Caco-2 (cell line): ENCODE data around the gene ZNF91. TPM values are rescaled to one million over a fixed set of nuclear protein-coding genes. Genes with fewer than 3 reads are reported as not detected.
A peak's percentile ranks its signal among the peaks of the same experiment; 100 is the strongest.

ENCODE experiments used
- BruUV-seq: library from RNA; stranded (reverse); fragments of 400-500 nt; replicated peaks from 2 replicates; lab custom pipeline; 2021; lab: Mats Ljungman, UMichigan
- CTCF ChIA-PET: fragments of 300-600 bp; sonication (Branson Sonifier 250); formaldehyde crosslinking; loops from one replicate; lab custom pipeline; 2022; ENCODE audit warnings: antibody characterized with exemption; lab: Charles Lee
- POLR2A ChIA-PET: fragments of 300-600 bp; sonication (Branson Sonifier 250); formaldehyde crosslinking; loops from one replicate; lab custom pipeline; 2022; ENCODE audit warnings: antibody characterized with exemption; lab: Charles Lee
- DNase-seq, 2 experiments: peaks; one replicate each; pipeline versions ENCODE4 v3.0.0 to v3.0.0-alpha.2; 2020 to 2022
- H3K27me3 ChIP-seq: replicated peaks from 2 replicates; pipeline ENCODE4 v1.6.0; 2011; ENCODE audit warnings: low read length; ENCODE audit not compliant: control insufficient read depth, insufficient read depth
- H3K36me3 ChIP-seq: 2 replicates; pipeline ENCODE4 v1.5.1; 2011; ENCODE audit warnings: low read length; ENCODE audit not compliant: control insufficient read depth, insufficient read depth
- H3K4me1 ChIP-seq: fragments of 250-450 bp; sonication (Bioruptor Pico); 2 replicates; pipeline ENCODE4 v1.5.1; 2020; ENCODE audit warnings: mild to moderate bottlenecking
- H3K4me3 ChIP-seq: 2 replicates; pipeline ENCODE4 v1.5.1; 2011; ENCODE audit warnings: low read depth, mild to moderate bottlenecking, control low read depth, low read length
- H3K9me3 ChIP-seq: fragments of 250-450 bp; sonication (Bioruptor Pico); 2 replicates; pipeline ENCODE4 v1.5.1; 2020; ENCODE audit warnings: mild to moderate bottlenecking, moderate library complexity
- H3K27ac Mint-ChIP-seq: one replicate; pipeline ENCODE4 v1.8.0; 2022; ENCODE audit warnings: mixed read lengths; ENCODE audit not compliant: unreplicated experiment
- H3K27me3 Mint-ChIP-seq: one replicate; pipeline ENCODE4 v1.8.0; 2022; ENCODE audit warnings: mixed read lengths; ENCODE audit not compliant: insufficient read depth, unreplicated experiment
- H3K36me3 Mint-ChIP-seq: one replicate; pipeline ENCODE4 v1.8.0; 2022; ENCODE audit warnings: mild to moderate bottlenecking, mixed read lengths; ENCODE audit not compliant: insufficient read depth, unreplicated experiment
- H3K4me1 Mint-ChIP-seq: one replicate; pipeline ENCODE4 v1.8.0; 2022; ENCODE audit warnings: low read depth, mixed read lengths; ENCODE audit not compliant: unreplicated experiment
- H3K4me3 Mint-ChIP-seq: one replicate; pipeline ENCODE4 v1.8.0; 2022; ENCODE audit warnings: mild to moderate bottlenecking, moderate library complexity, mixed read lengths; ENCODE audit not compliant: unreplicated experiment
- H3K9me3 Mint-ChIP-seq: one replicate; pipeline ENCODE4 v1.8.0; 2022; ENCODE audit warnings: mixed read lengths; ENCODE audit not compliant: unreplicated experiment
- CTCF ChIP-seq, 2 experiments: fragments of 200-600 bp in 1 of 2; IDR thresholded peaks; 1 replicate in 1 of 2; 2 replicates in 1 of 2; pipeline versions ENCODE4 v1.5.1 to v1.8.0; 2011 to 2022; ENCODE audit warnings: antibody characterized with exemption in 1 of 2, control low read depth in 1 of 2, inconsistent platforms in 1 of 2, low read depth in 1 of 2, low read length in 1 of 2, mild to moderate bottlenecking in 1 of 2, moderate library complexity in 1 of 2; ENCODE audit not compliant: insufficient read depth in 1 of 2, severe bottlenecking in 1 of 2, unreplicated experiment in 1 of 2
- intact Hi-C: fragments of 100-400 bp; cut with micrococcal nuclease; formaldehyde crosslinking; loops from one replicate; pipeline ENCODE4 v1.10.0; 2022; ENCODE audit not compliant: unreplicated experiment
- total RNA-seq: library from RNA; stranded (reverse); gene quantifications from 2 replicates; pipeline ENCODE4 v1.2.3, GENCODE V29; 2022

Gene ZNF91
- total RNA-seq, 1 experiment from 2014 or later: 23.7 TPM

GRCh38 chr19:23393121-23393520 lies 2.1 kb downstream of the ZNF91 start:
- no peak overlapping the region for H3K4me3 ChIP-seq

DNA sequence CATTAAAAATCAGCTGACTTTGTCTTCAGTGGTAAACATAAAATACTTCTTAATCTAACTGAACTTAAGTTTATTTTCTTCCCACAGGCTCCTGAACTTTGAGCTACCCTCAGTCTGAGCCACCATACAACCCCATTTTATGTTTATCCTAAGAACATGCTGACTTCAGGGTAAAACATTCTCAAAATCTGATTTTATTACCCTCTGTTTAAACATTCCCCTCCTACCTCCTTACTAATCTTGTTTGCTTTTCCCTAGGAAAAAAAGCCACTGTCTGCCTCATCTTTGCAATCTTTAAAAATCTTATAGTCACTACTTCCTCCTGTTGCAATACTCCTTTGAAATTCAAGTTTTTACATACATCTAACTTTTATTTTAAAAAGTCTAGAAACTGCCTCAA lies 4.0 kb downstream of the ZNF91 start:
- peaks cover 74% of the 10 kb centered on the region for H3K36me3 Mint-ChIP-seq
- CTCF ChIA-PET: no interaction called here
- H3K27ac Mint-ChIP-seq: peak overlapping the region; percentile 77
- no peaks in the 10 kb centered on the region for H3K27me3 Mint-ChIP-seq
- POLR2A ChIA-PET: interaction anchor here (0.7 to 1.3 kb wide), 2 partner anchors 61 to 141 kb away, joined by 3 to 4 read pairs; partner anchors contain the start of gene ZNF724
- intact Hi-C loops: loop anchor here (10.0 kb wide), 1 partner anchor 116 kb away; no protein-coding TSS in a partner anchor
- Histone ChIP-seq H3K4me3 (no peak overlapping the region; the same call in 1 of the 2 replicates), H3K9me3 (peaks cover 13% of the 10 kb centered on the region; the same call in 1 of the 2 replicates), H3K27me3 (no peaks in the 10 kb centered on the region), H3K4me1 (peaks cover 32% of the 10 kb centered on the region), H3K36me3 (peaks cover 1% of the 10 kb centered on the region; the same call in 1 of the 2 replicates)
- peaks cover 18% of the 10 kb centered on the region for H3K9me3 Mint-ChIP-seq
- BruUV-seq: no TSS peak
- DNase-seq: peak in 1 of 2 experiments; percentile 18
- no peak for TF ChIP-seq CTCF (IDR thresholded peaks at IDR 0.05; ENCODE audit: insufficient read depth in 1 of 2, low read depth in 1 of 2, low read length in 1 of 2, severe bottlenecking in 1 of 2, unreplicated experiment in 1 of 2)
- peaks cover 11% of the 10 kb centered on the region for H3K4me1 Mint-ChIP-seq
- peak overlapping the region; percentile 57 for H3K4me3 Mint-ChIP-seq

More at GRCh38 chr19:23393121-23393520, 2.1 kb downstream of the ZNF91 start:
- CTCF ChIA-PET: no interaction called here
- DNase-seq: no peak
- no peaks in the 10 kb centered on the region for H3K27me3 ChIP-seq
- Mint-ChIP-seq H3K36me3 (peaks cover 58% of the 10 kb centered on the region), H3K4me3 (peak overlapping the region; percentile 87), H3K9me3 (peaks cover 12% of the 10 kb centered on the region), H3K27ac (peak overlapping the region; percentile 96), H3K27me3 (no peaks in the 10 kb centered on the region), H3K4me1 (peaks cover 11% of the 10 kb centered on the region)
- no TSS peak for BruUV-seq
- H3K9me3 ChIP-seq: peaks cover 11% of the 10 kb centered on the region; the same call in 1 of the 2 replicates
- POLR2A ChIA-PET: no interaction called here
- H3K36me3 ChIP-seq: peaks cover 1% of the 10 kb centered on the region; the same call in 1 of the 2 replicates
- H3K4me1 ChIP-seq: peaks cover 32% of the 10 kb centered on the region
- intact Hi-C loops: loop anchor here (10.0 kb wide), 1 partner anchor 118 kb away; no protein-coding TSS in a partner anchor
- TF ChIP-seq CTCF (IDR thresholded peaks at IDR 0.05; ENCODE audit: insufficient read depth in 1 of 2, low read depth in 1 of 2, low read length in 1 of 2, severe bottlenecking in 1 of 2, unreplicated experiment in 1 of 2): no peak

- H3K9me3 Mint-ChIP-seq: peaks cover 26% of the 10 kb centered on the region
- intact Hi-C loops: no loop called here
- TF ChIP-seq CTCF (IDR thresholded peaks at IDR 0.05; ENCODE audit: insufficient read depth in 1 of 2, low read depth in 1 of 2, low read length in 1 of 2, severe bottlenecking in 1 of 2, unreplicated experiment in 1 of 2): no peak
- no peaks in the 10 kb centered on the region for H3K4me1 Mint-ChIP-seq
- H3K36me3 Mint-ChIP-seq: peaks cover 71% of the 10 kb centered on the region
- no peak for DNase-seq
- peaks cover 21% of the 10 kb centered on the region; the same call in 1 of the 2 replicates for H3K9me3 ChIP-seq
- ChIA-PET CTCF (no interaction called here), POLR2A (no interaction called here)
- BruUV-seq: no TSS peak
- no peak overlapping the region for H3K27ac Mint-ChIP-seq
- H3K4me3 Mint-ChIP-seq: no peak overlapping the region
- peaks cover 6% of the 10 kb centered on the region for H3K36me3 ChIP-seq
- H3K27me3 Mint-ChIP-seq: no peaks in the 10 kb centered on the region
- no peak overlapping the region for H3K4me3 ChIP-seq
- no peaks in the 10 kb centered on the region for H3K27me3 ChIP-seq
- no peaks in the 10 kb centered on the region for H3K4me1 ChIP-seq
These were observed 9.9 kb downstream of the ZNF91 start for GRCh38 chr19:23385404-23385803.
